GM12891 (cell line): ENCODE measurements around the gene FERMT1.

ENCODE experiments used
- POLR2A ChIP-seq: IDR thresholded peaks from 2 replicates; pipeline ENCODE4 v1.6.1; 2011; ENCODE audit warnings: low read depth, low read length, control low read depth
- POLR2AphosphoS5 ChIP-seq: IDR thresholded peaks from 2 replicates; pipeline ENCODE4 v1.6.1; 2011; ENCODE audit warnings: low read depth, low read length, control low read depth

GRCh38 chr20:6115221-6115895 is 7.5 kb downstream of the FERMT1 start:
- no peak for TF ChIP-seq POLR2A
- TF ChIP-seq POLR2AphosphoS5: no peak
